ENCODE measurements around the gene GJC1.

Gene GJC1

GRCh38 chr17:44829523-44830358 lies at the start of gene GJC1:
Gene GJC1, minus strand, starts transcription at chr17:44830287. Its CDS starts 24,470 bp downstream, at chr17:44805817.
- DNase-seq = peak; percentile 57

GRCh38 chr17:44879376-44879775 lies 49.3 kb upstream of the GJC1 start:
- peak; percentile 60 for DNase-seq

- peak; percentile 60 for DNase-seq
These were observed 48.6 kb upstream of the GJC1 start for GRCh38 chr17:44878627-44879221.

- no peak for DNase-seq
These were observed 47.0 kb upstream of the GJC1 start for GRCh38 chr17:44877121-44877520.

- no peak for DNase-seq
These were observed 45.7 kb upstream of the GJC1 start for GRCh38 chr17:44875761-44876160.

- no peak for DNase-seq
These were observed 42.2 kb upstream of the GJC1 start for GRCh38 chr17:44872131-44872768.

- DNase-seq = no peak
These were observed 41.5 kb upstream of the GJC1 start for GRCh38 chr17:44871556-44871955.

GRCh38 chr17:44867841-44868240 lies 37.8 kb upstream of the GJC1 start:
- DNase-seq = no peak

GRCh38 chr17:44865931-44866330 lies 35.8 kb upstream of the GJC1 start:
- no peak for DNase-seq

GRCh38 chr17:44865231-44865660 lies 35.2 kb upstream of the GJC1 start:
- DNase-seq = peak; percentile 90

- no peak for DNase-seq
These were observed 34.7 kb upstream of the GJC1 start for GRCh38 chr17:44864831-44865230.

- no peak for DNase-seq
These were observed 33.2 kb upstream of the GJC1 start for GRCh38 chr17:44863061-44863918.

- DNase-seq = no peak
These were observed 32.3 kb upstream of the GJC1 start for GRCh38 chr17:44862278-44862914.

GRCh38 chr17:44859701-44860100 lies 29.6 kb upstream of the GJC1 start:
- DNase-seq = no peak

GRCh38 chr17:44854192-44854591 lies 24.1 kb upstream of the GJC1 start:
- no peak for DNase-seq

GRCh38 chr17:44850612-44851011 lies 20.5 kb upstream of the GJC1 start:
- DNase-seq = no peak

GRCh38 chr17:44850025-44850424 lies 19.9 kb upstream of the GJC1 start:
- DNase-seq = no peak

- no peak for DNase-seq
These were observed 18.9 kb upstream of the GJC1 start for GRCh38 chr17:44848961-44849489.

GRCh38 chr17:44848257-44848795 lies 18.2 kb upstream of the GJC1 start:
- no peak for DNase-seq

- DNase-seq = no peak
These were observed 17.5 kb upstream of the GJC1 start, which contains the start of gene HIGD1B for GRCh38 chr17:44847586-44847985. Gene HIGD1B, plus strand, starts transcription at chr17:44847883. Its CDS starts 270 bp downstream, at chr17:44848153.

- no peak for DNase-seq
These were observed 16.1 kb upstream of the GJC1 start for GRCh38 chr17:44846206-44846605.

- DNase-seq = no peak
These were observed 14.3 kb upstream of the GJC1 start for GRCh38 chr17:44844390-44844830.
